ENCODE data around the gene CDC26.
A peak's percentile ranks its signal among the peaks of the same experiment; 100 is the strongest.

Gene CDC26

DNA sequence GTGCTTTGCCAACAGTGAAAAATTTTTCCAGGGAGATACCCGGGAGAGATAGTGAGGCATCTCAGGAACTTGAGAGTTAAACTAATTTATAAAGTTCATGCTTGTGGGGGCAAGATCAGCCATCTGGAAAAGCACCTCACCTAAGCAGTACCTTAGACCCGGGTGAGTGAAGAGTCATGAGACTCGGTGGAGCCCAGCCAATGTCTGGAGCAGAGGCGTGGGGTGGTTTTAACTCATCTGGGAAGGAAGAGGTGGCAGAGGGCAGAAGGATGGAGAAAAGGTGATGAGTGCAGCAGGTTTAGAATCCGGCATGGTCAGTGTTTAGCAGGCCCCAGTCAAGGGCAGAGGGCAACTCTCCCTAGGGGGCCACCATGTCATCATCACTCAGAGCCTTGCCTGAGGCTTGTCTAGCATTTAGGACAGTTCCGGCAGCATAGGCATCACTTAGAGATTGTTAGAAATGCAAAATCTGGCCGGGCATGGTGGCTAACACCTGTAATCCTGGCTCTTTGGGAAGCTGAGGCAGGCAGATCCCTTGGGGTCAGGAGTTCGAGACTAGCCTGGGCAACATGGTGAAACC lies 32.1 kb upstream of the CDC26 start:
- TF ChIP-seq, protein P1, sequence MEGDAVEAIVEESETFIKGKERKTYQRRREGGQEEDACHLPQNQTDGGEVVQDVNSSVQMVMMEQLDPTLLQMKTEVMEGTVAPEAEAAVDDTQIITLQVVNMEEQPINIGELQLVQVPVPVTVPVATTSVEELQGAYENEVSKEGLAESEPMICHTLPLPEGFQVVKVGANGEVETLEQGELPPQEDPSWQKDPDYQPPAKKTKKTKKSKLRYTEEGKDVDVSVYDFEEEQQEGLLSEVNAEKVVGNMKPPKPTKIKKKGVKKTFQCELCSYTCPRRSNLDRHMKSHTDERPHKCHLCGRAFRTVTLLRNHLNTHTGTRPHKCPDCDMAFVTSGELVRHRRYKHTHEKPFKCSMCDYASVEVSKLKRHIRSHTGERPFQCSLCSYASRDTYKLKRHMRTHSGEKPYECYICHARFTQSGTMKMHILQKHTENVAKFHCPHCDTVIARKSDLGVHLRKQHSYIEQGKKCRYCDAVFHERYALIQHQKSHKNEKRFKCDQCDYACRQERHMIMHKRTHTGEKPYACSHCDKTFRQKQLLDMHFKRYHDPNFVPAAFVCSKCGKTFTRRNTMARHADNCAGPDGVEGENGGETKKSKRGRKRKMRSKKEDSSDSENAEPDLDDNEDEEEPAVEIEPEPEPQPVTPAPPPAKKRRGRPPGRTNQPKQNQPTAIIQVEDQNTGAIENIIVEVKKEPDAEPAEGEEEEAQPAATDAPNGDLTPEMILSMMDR (IDR thresholded peaks at IDR 0.05; ENCODE audit: unreplicated experiment in 3 of 3): no peak
- H3K27ac Mint-ChIP-seq: peak overlapping the region; percentile 20 to 51 (median 49)

GRCh38 chr9:113306566-113306965 lies 31.2 kb upstream of the CDC26 start:
- no peaks in the 10 kb centered on the region for H3K36me3 Mint-ChIP-seq (ENCODE audit: low read depth)
- no peaks in the 10 kb centered on the region for H3K9me3 Mint-ChIP-seq
- no peak overlapping the region for H3K27ac Mint-ChIP-seq
- TF ChIP-seq, protein P1 (IDR thresholded peaks at IDR 0.05; ENCODE audit: unreplicated experiment in 3 of 3): no peak
- H3K4me1 Mint-ChIP-seq: peaks cover 19% of the 10 kb centered on the region
- no peak overlapping the region for H3K4me3 Mint-ChIP-seq
- no peaks in the 10 kb centered on the region for H3K27me3 Mint-ChIP-seq (ENCODE audit: low read depth)

More for the DNA sequence above, 32.1 kb upstream of the CDC26 start:
- H3K4me1 Mint-ChIP-seq: peaks cover 19% of the 10 kb centered on the region
- H3K36me3 Mint-ChIP-seq (ENCODE audit: low read depth): no peaks in the 10 kb centered on the region
- no peaks in the 10 kb centered on the region for H3K27me3 Mint-ChIP-seq (ENCODE audit: low read depth)
- H3K4me3 Mint-ChIP-seq: no peak overlapping the region
- no peaks in the 10 kb centered on the region for H3K9me3 Mint-ChIP-seq

- peak within 1 kb of the TSS; percentile 62 to 66 (median 65) for H3K4me3 Mint-ChIP-seq
- TF ChIP-seq, protein P1 (IDR thresholded peaks at IDR 0.05; ENCODE audit: unreplicated experiment in 3 of 3): no peak
- H3K27me3 Mint-ChIP-seq (ENCODE audit: low read depth): no peaks in the 10 kb centered on the region
- no peaks in the 10 kb centered on the region for H3K36me3 Mint-ChIP-seq (ENCODE audit: low read depth)
- H3K4me1 Mint-ChIP-seq: peaks cover 9% of the 10 kb centered on the region
- H3K9me3 Mint-ChIP-seq: no peaks in the 10 kb centered on the region
- H3K27ac Mint-ChIP-seq: peak within 1 kb of the TSS; percentile 52 to 91 (median 89)
Measured at GRCh38 chr9:113302792-113303418, 27.5 kb upstream of the CDC26 start, which contains the start of gene RNF183. TSS of gene RNF183 (minus strand) at chr9:113303376. CDS start at chr9:113298184, 5,192 bp downstream.

DNA sequence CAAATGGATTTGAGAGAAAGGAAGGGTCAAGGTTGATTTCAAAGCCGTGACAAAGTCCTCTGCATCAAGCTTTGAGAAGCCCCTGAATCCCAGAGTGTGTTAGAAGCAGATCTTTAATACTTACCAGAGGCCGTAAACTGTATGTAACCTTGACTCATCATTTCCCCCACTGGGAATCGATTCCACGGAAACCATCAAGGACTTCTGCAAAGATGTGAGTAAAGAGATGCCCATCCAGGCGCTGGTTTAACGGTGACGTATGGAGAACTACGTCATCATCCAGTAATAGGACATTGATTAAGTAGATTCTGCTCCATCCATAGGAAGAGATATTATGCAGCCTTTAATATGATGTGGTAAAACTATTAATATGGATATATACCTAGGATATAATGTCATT lies 26.2 kb upstream of the CDC26 start:
- Mint-ChIP-seq H3K4me3 (no peak overlapping the region), H3K9me3 (no peaks in the 10 kb centered on the region), H3K4me1 (peaks cover 6% of the 10 kb centered on the region), H3K27me3 (ENCODE audit: low read depth) (no peaks in the 10 kb centered on the region), H3K27ac (no peak overlapping the region), H3K36me3 (ENCODE audit: low read depth) (no peaks in the 10 kb centered on the region)
- TF ChIP-seq, protein P1 (IDR thresholded peaks at IDR 0.05; ENCODE audit: unreplicated experiment in 3 of 3): no peak

- TF ChIP-seq, protein P1 (IDR thresholded peaks at IDR 0.05; ENCODE audit: unreplicated experiment in 3 of 3): no peak
- no peak overlapping the region for H3K4me3 Mint-ChIP-seq
Measured at GRCh38 chr9:113299800-113300292, 24.5 kb upstream of the CDC26 start.

More at GRCh38 chr9:113299800-113300292, 24.5 kb upstream of the CDC26 start:
- Mint-ChIP-seq H3K27me3 (ENCODE audit: low read depth) (no peaks in the 10 kb centered on the region), H3K36me3 (ENCODE audit: low read depth) (no peaks in the 10 kb centered on the region), H3K4me1 (peaks cover 6% of the 10 kb centered on the region), H3K27ac (peak overlapping the region; percentile 18 to 65 (median 56)), H3K9me3 (no peaks in the 10 kb centered on the region)
